HPDE6-E6E7 (cell line): ENCODE results near the gene ERI3.

Source experiments
- DNase-seq: peaks from one replicate; pipeline ENCODE4 v3.0.0; 2011; ENCODE audit warnings: missing footprints; ENCODE audit errors: extremely low spot score

Gene ERI3

GRCh38 chr1:44316231-44316759, 38.8 kb downstream of the ERI3 start:
- no peak for DNase-seq

- no peak for DNase-seq
Measured at GRCh38 chr1:44315521-44315920, 39.5 kb downstream of the ERI3 start.

DNA sequence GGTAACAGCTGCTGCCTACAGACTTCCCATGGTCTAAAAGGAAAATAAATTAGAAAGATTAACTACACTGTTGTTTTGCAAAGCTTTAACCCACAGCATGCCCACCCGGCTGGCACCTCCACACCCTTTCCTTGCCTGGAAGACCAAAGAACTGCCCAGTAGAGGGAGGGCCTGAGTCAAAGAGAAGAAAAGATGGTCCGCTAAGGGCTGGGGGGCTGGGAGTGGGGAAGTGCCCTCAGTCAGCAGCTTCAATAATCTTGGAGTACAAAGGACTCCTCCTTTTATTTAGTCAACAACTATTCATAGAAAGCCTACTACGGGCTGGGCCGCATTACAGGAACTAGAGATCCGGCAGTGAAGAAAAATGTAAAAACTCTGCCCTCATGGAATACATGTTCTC, 40.6 kb downstream of the ERI3 start:
- DNase-seq = no peak

DNA sequence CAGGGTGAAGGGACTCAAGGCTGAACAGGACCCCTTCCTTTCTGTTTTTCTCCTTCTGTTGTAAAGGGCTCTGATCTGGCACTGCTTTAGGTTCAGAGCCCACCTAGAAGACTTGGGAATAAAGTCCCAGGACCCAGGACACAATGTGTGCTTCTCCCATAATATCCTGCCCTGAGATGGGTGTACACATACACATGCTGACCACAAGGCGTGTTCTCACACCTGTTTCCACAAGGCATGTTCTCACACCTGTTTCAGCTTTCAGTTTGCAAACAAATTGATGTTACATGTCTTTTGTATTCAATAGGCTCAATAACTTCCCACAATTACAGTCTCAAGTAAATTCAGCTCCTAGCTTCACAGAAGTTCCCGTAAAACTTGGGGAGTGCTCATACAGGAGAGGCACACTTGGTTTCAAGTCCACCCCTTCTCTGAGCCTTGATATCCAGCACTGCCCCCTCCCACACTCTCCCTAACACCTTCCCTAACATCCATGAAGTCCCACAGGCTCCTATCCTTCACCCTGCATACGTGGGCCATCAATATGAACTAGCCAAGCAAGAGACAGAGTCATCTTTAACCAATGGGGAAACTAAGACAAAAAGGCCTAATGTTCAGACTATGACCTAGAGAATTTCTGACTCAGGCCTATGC, 41.7 kb downstream of the ERI3 start:
- DNase-seq = no peak

DNA sequence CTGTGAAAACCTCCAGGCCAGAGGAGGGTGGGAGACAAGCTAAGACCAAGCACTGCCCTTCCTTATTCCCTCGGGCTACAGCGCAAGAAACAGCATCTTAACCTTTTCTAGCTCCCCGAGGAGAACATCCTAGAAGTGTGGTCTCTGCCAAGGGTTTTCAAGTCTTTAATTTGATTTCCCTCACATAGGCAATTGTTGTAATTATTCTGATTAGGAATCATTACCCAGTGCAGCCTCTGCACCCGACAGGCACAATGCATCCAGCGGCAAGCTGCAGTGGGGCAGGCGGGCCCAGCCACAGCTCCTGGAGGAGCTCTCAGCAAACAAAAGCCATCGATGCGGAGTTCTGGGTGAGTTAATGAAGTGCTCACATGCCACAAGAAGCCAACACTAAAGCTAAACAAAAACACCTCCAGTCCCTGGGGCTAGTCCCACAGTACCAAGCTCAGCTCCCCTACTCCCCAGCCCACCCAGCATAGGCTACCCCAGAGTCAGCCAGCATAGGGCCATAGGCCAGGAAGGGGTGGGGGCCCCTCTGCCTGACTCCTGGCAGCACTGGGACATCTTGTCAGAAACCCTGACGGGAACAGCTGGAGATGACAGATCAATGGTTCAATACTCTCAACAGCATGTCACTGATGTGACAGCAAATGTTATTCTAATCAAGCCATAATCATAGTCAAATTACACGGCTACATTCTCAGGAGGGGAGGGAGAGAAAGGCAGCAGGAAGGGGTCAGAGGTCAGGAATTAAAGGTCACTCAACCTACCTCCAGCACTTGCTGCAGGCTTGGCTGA, 42.5 kb downstream of the ERI3 start:
- DNase-seq = no peak

- no peak for DNase-seq
Measured at GRCh38 chr1:44310006-44310405, 45.1 kb downstream of the ERI3 start.

GRCh38 chr1:44305962-44306422, 49.1 kb downstream of the ERI3 start:
- DNase-seq = no peak

DNA sequence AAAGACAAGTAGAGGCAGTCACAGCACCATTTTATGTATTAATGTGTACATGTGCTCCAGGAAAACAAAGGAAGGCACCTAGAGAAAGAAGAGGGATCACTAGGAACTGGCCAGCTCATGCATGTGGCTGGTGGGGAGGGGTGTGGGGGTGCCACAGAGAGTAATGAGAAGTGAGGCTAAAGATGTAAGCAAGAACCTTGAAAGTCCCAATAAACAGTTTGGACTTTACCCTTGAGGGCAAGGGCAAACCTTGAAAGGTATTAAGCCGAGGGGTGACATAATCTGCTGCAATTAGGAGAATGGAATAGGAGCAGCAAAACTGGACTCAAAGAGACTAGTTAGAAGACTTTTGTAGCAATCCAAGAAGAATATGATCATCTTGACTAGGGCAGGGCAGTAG, 51.5 kb downstream of the ERI3 start:
- DNase-seq = no peak

DNA sequence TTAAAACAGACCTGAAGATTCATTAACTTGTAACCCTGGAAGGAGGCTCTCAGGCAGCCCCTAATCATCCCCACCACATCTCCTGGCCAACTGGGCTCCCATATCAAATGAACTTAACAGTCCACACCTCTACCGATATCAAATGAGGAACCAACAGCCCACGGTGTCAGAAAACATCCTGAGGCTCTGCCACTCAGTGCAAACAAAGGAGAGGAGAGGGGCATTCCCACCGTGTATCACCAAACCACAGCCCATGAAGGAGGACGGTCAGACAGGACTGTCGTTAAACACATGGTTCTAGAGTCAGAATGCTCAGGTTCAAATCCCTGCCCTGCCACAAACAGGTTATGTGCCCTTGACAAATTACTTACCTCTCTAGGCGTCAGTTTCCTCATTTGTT, 52.5 kb downstream of the ERI3 start:
- DNase-seq = no peak

GRCh38 chr1:44301442-44301841, 53.6 kb downstream of the ERI3 start:
- no peak for DNase-seq

- no peak for DNase-seq
Measured at GRCh38 chr1:44300852-44301251, 54.2 kb downstream of the ERI3 start.

- DNase-seq = no peak
Measured at GRCh38 chr1:44297695-44298400, 57.2 kb downstream of the ERI3 start.

DNA sequence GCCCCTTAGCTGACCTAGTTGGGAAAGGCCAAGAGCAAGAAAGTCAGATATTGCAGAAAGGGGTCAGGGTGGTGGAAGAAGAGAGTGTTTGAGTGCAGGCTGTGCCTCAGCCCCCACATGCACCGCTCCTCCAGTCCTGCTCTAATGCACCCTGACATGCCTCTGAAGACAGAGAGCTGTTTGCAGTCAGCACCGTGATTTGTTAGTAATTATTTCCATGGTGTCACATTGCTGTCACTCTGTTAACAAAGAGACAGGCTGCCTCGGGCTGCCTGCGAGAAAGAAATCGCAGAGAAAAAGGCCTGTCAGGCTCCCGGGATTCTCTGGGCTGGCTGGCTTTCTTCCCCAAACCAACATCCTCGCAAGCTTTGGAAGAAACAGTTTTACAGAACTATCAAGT, 58.3 kb downstream of the ERI3 start:
- no peak for DNase-seq

DNA sequence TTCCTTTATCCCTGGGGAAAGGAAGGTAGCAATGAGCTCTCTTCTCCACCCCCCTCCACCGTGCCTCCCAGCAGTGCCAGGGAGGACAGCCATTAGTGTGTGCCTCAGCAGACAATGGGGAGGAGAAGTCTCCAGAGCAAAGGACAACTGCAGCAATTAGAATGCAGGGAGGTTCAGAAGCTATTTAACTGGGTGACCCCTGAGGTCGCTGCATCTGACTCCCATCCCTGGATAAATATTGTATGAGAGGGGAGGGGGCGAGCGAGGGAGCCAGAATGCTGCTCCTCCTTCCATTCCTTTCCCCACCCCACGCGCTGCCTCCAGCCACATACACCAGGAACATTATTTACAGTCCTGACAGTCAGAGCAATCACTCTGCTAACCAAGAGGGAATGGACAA, 59.0 kb downstream of the ERI3 start:
- DNase-seq = no peak

DNA sequence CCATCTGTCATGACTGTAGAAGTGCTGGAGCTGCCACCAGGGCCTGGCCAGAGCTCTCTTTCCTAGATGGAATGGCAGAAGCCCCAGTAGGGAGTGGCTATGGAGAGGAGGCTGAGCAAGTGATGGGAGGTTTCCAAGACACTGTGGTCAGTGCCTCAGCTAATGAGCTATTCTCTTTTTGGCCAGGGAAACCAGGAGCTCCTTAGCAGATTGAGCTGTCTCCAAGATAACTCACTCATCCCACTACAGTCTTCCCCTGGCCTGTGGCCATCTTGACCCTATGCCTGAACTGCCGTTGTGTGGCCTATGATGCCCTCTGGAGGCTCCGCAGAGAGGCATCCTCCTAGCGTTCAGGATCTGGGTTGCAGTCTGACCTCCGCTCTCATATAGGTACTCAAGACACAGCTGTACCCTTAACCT, 60.5 kb downstream of the ERI3 start:
- DNase-seq = no peak

DNA sequence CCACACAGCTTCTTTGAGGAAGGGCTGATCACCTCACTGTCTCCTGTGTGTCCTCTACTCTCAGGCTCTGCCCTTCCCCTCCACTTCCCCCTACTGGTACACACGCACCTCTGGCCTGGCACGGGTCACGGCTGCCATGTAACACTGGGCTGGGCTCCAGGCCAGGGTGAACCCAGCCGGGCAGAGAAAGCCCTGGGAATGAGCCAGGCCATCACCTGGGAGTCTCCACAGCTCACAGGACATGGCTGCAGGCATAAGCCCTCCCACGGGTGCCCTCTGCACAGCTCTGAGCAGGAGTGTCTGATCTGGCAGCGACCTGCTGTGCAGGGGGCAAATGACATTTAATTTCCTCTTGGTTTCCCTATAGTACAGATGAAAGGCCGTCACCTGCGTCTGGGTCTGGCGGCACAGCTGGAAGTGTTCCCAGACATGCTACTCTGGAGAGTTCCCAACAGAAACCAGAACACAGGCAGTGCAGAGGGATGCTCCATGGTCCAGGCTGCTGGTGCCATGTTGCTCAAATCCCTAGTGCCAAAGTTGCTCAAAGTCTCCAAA, 61.2 kb downstream of the ERI3 start:
- DNase-seq = no peak

GRCh38 chr1:44292651-44293050, 62.4 kb downstream of the ERI3 start:
- DNase-seq = no peak

DNA sequence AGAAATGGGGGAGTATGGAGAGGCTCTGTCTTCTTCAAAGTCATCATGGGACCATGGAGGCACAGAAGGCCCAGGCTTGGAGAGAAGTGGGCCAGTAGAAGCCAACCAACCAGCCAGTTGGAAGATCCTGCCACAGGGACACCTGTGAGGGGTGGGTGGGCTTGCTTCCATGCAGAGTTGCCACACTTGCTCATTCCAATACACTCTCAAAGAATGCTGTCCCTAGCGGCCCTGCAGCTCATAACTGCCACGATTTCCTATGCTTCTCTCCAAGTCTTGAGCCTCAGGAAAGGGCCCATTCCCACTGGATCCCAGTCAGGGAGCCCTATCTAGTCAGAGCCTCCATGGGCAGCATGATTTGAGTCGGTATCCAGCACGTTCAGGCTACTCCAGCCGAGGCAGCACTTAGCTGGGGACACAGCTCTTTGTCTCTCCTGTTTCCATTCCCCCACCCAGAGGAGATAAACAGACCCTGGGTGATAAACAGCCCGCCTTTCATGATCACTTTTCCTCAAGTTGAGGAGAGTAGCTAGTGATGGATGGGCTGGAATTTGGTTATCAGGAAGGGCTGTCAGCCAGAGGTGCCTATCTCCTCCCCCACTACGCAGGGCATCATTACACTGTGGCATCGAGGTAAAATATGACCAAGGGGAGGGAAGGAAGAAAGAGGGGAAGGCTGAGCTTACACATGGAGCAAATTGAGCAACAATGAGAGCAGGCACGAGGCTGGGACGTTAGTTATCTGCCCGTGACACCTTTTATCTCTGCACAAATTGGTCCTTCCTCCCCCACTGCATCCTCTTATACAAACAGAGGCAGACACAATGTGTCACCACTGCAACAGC, 64.6 kb downstream of the ERI3 start:
- DNase-seq = no peak

GRCh38 chr1:44289530-44289929, 65.5 kb downstream of the ERI3 start:
- no peak for DNase-seq

- DNase-seq = no peak
Measured at GRCh38 chr1:44288883-44289282, 66.2 kb downstream of the ERI3 start.

DNA sequence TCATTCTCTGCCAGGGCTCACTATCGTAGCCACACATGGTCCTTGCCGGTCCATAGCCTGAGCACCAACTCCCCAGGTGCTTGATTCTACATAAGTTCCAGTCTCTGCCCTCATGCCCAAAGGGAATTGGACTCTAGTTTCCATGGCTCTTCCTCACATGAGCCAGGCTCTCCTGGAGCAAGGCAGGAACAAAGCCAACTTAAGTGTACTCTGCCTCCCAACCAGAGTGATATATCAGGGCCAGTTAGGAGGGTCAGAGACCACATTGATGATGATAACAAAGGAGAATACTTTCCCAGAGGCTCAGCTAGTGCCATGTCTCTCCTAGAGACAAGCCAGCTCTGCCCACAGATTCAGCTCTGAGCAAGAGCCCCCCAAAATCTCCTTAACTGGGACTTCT, 70.9 kb downstream of the ERI3 start:
- DNase-seq = no peak
